ENCODE measurements around the gene TPO.
"Not testable (repeated sequence)": the region's sequence is repeated elsewhere in the genome, so short reads cannot be mapped to it uniquely, and the experiment has no call there.

The TPO gene

DNA sequence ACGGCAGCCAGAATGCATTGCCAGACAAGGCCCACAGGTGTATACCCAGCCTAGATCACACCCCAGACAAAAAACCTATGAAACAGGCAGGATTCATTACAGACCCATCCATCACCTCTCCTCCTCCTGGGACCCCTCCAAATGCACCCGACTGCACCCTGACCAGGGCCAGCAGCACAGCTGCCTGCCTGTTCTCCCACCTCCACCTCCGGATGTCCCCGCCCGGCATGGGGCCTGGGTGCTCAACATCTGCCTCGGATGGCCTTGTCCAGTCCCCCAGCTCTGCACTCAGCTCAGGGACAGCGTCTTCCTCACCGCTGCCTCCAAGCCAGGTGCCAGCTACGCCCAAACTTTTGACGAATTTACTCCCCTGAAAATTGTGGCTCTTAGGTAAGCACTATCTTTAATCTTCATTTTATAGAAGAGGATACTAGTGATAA is 91.1 kb downstream of the TPO start:
- DNase-seq: no peak

DNA sequence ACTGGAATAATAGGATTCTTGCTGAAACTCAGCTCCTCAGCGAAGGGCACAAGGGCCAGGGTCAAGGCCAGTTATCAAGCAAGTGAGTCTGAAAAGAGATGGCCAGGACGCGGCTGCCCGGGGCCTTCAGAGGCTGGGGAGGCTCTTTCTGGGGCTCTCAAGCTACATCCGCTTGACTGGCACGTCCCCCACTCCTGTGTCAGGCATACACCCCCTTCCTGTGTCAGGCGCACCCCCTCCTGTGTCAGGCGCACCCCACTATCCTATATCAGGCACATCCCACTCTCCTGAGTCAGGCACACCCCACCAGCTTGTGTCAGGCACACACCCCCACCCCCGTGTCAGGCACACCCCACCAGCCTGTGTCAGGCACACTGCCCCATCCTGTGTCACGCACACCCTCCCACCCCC is 91.8 kb downstream of the TPO start:
- DNase-seq: no peak

DNA sequence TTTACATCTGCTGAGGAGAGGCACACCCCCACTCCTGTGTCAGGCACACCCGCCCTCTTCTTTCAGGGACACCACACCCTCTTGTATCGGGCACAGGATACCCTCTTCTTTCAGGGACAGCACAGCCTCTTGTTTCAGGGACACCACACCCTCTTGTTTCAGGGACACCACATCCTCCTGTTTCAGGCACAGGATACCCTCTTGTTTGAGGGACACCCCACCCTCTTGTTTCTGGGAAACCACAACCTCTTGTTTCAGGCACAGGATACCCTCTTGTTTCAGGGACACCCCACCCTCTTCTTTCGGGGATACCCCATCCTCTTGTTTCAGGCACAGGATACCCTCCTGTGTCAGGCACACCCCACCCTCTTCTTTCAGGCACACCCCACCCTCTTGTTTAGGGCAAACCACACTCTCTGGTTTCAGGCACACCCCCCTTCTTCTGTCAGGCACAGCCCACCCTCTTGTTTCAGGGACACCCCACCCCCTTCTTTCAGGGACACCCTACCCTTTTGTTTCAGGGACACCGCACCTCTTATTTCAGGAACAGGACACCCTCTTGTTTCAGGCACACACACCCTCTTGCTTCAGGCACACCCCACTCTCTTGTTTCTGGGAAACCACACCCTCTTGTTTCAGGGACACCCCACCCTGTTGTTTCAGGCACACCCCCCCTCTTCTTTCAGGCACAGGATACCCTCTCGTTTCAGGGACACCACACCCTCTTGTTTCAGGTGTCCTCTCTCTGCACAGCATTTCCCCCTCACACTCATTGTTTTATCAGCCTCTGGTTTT is 96.2 kb downstream of the TPO start:
- DNase-seq: no peak

DNA sequence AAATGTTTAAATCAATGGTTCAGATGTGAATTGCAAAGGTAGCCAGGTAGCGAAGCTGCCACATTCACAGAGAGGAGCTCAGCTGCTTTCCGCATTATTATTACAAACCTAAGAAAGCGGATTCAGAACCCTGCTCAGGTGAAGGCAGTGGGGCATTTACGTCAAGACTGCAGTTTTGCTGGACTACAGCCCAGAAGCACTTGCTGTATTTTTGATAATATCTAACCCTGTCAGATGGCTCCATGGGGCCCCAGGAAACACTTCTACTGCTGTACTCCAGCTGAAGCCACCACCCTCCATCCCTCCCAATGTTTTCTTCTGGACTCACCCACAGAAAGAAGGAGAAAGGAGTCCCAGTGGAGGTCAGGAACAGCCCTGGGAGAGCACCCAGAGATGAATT is 96.9 kb downstream of the TPO start:
- DNase-seq: no peak

DNA sequence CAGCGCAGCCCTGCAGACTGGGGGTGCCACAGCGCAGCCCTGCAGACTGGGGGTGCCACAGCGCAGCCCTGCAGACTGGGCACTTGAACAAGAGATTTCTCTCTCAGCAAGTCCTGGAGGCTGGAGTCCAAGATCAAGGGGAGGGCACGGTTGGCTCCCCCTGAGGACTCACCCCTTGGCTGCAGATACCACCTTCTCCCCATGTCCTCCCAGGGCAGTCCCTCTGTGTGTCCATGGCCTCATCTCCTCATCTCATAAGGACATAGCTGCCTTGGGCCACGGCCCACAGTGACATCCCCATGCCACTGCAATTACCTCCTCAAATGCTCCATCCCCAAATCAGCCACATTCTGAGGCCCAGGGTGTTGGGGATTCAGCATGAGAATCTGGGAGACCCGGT is 98.2 kb downstream of the TPO start:
- no peak for DNase-seq

DNA sequence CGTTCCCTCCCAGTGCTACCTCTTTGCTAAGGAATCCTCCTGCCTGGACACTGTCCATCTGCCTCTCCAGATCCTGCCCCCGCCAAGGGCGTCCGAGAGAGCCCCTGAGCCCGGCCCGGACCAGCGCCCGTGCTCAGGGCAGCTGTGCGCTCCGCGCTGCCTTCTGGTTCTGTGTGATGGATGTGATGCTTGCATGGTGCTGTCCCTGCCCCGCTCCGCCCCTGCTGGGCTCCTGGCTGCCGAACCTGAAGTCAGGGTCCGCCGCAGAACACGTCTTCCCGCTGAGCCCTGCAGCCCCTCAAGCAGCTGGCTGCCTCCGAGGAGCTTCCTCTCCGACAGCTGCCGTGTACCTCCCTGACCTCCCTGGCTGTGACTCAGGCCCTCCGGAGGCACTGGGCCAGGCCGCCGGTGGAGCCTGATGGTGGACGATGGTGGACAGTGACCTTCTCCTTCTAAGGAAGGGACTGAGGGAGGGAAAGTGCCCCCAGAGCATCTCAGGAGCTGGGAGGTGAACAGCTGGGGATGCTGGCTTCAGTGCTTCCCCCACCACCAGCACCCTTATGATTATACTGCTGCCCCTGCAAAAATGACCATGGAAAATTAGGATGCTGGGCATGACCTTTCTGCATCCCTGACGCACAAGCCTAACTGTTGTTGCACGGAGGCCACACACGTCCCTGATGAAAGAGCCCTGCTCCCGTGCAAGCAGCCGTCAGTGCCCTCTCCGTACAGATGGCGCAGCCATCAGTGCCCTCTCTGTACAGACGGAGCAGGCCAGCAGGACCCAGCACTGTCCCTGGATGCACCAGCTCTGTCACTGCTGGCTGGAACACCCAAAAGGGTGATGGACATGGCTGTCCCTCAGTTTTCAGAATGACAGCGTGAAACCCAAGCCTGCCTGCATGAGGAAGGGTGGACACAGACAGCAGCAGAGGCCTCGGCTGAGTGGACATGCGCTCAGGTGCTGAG is 99.3 kb downstream of the TPO start:
- DNase-seq: no peak

DNA sequence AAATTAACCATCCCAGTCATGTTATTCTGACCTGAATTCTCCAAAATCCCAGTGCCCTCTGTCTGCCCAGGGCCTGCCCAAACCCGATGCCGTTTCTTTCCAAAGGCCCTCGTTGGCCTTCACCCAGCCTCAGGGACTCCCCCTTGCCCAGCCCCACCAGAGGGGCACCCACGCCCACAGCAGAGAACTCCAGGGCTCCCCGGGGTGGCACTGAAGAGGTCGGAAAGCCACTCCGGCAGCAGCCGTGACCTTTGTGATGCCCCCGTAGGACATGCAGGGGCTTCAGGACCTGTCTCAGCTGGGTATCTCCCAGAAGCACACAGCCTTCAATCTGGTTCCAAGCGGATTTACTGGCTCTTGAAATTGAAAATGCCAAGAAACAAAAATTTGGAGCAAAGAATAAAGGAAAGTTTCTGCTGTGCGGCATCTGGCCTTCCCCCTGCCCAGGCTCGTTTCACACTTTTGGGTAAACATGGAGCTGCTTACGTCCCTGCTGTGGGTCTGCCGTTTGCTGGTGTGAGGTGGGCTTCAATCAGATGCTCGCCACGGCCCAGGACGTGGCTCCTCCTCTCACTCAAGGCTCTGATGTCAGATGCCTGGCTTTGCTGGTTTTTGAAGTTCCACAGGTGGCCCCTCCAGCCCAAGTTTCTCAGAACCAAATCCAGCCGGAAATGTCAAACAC is 101.3 kb downstream of the TPO start:
- DNase-seq: no peak

DNA sequence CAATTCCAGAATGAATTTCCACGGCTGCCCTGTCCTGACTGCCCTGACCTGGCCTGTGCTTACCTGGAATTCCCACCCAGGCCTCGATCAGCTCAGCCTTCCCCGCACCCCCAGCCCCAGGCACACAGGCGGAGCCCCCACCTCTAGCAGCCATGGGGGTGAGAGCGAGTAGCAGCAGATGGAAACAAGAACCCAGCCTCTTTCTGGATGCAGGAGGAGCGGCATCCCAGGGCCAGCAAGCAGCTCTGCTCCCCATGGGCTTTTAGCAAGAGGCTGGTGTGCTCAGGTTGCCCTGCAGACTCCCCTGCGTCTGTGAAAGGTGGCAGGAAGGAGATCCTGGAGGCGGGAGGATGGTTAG is 101.8 kb downstream of the TPO start:
- DNase-seq: no peak

DNA sequence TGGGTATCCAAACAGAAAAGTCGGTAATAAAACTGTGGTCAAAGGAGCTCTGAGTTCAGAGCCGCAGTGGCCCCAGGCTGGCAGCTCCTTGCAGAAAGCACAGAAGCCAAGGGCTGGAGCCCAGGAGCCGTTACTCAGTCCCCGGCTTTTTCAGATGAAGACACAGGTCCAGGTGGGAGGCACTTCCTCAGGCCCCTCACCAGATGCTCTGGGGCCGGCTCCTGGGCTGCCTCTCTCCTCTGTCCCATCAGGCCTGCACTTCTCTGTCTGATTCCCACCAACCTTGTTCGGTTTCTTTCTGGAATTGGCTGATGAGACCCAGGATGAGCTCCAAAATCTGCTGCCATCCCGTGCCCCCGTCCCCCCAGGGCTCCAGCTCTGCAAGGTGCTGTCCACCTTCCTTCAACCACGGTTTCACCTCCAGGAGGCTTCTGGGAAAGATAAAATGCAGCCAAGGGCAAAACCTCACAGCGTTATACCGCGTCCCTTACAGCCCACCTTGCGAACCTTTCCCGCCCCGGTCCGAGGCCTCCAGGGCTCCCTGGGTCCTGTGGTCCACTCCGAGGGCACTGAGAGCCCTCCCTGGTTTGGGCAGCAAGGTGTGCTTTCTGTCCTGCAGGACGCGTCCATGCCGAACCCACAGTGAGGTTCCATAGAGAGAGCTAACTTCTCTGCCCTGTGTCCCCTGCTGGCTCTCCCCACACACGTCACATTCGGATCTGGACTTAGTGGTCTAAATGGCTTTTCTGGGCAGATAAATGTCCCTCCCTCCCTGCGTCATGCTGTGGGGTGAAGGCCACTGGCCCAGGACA is 102.9 kb downstream of the TPO start:
- no peak for DNase-seq

DNA sequence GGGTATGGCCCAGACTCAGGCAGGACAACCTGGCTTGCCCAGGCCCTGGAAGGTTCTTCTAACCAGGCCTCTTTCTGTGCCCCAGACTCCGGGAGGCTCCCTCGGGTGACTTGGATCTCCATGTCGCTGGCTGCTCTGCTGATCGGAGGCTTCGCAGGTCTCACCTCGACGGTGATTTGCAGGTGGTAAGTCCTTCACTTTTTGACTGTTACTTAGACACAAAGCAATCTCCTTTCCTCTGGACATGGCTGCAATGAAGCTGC is 103.5 kb downstream of the TPO start:
- DNase-seq: no peak

DNA sequence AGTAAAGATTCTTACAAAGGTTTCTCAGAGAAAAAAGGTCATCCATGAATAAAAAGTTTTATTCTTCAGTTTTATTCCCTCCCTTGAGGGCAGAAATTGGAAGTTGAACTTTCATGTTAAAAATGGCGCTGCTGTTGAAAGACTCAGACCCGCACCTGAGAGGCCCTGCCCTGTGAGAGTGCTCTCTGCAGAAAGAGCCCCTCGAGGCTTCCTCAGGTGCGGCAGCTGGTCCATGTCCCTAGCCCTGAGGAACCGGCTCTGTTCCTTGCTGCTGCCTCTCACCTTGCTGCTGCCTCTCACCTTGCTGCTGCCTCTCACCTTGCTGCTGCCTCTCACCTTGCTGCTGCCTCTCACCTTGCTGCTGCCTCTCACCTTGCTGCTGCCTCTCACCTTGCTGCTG is 104.0 kb downstream of the TPO start:
- not testable (repeated sequence) for DNase-seq

DNA sequence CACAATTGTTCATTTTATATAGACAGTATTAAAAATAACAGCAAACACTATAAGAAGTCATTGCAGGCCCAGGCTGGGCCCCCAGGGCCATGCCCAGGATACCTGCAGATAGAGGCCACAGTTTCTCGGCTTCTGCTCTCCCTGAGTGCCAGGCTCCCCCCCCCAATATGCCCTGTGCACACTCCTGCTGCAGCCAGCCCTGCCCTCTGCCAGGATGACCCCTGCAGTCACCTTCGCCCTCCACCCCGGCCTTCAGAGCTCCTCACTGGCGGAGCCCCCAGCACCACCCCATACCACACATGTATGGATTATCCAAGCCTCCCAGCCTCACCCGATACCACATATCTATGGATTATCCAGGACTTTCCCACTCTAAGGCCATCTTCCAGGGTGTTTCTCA is 104.5 kb downstream of the TPO start:
- no peak for DNase-seq

DNA sequence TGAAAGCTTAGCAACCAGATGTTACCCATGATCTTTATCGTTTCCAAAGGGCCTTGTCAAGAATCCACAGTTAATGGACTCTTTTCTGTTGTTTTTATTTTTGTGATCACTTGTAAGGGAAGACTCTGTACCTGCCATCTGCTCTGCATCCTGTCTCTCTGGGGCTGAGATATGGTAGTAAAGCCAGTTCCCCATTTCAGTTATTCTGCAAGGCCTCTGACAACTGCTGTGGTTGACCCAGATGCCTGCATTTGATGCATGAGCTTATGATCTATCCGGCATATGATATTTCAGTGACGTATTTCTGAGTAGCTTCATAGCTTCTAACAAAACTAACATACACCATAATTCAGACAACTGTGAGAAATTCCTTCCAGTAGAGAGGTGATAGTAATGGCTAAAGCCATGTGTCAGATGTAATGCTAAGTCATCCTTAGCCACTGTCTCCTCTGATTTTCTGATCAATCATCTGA is 105.1 kb downstream of the TPO start:
- no peak for DNase-seq

DNA sequence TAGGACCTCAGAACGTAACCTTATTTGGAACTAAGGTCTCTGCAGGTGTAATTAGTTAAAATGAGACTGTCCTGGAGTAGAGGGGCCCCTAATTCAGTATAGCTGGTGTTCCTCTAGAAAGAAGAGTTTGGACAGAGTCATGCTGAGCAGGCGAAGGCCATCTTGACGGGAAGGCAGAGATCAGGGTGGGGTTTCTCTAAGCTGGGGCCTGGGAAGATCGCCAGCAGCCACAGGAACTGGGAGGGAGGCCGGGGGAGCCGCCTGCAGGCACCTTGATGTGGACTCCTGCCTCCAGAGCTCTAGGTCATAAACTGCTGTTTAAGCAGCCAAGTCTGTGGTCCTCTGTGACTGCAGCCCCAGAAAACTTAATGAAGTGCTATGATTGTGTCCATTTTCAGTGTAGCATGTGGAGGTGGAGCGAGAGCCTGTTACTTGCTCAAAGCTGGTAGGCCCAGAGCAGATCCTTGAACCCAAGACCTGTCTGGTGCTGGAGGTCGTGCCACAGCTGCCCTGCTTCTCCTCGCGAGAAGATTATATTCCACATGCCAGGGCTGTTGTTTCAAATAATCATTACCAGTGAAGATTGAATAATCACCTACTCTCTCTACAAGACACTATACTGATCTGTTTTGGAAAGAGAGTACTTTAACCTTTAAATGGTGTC is 105.7 kb downstream of the TPO start:
- DNase-seq: no peak

DNA sequence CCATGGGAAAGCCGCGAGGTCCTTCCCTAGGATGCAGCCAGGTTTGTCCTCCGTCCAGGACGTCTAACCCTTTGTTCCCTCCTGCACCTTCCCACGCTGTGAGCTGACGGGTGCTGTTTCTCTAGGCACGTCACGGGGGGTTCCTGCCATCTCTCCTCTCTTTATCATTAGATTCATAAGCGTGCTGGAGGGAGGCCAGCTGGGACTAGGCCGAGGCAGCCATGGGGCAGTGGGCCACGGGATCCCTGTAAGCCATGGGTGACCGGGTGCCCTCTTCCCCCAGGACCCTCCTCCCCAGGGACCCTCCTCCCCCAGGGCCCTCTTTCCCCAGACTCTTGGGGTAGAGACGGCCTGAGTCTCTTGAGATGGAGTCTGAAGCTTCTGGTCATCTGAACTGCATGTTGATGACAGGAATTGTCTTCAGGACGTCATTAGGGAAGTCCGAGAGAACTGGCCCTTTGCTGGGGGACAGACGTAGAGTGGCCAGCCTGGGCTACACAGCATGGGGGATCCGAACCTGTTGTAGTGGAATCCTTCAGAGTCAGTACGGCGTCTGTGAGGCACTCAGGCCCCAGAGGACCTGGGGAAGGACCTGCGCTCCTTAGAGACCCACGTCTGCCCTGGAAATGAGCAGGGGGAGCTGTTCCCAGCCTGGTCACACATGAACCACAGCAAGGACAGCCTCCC is 108.1 kb downstream of the TPO start:
- DNase-seq: no peak

DNA sequence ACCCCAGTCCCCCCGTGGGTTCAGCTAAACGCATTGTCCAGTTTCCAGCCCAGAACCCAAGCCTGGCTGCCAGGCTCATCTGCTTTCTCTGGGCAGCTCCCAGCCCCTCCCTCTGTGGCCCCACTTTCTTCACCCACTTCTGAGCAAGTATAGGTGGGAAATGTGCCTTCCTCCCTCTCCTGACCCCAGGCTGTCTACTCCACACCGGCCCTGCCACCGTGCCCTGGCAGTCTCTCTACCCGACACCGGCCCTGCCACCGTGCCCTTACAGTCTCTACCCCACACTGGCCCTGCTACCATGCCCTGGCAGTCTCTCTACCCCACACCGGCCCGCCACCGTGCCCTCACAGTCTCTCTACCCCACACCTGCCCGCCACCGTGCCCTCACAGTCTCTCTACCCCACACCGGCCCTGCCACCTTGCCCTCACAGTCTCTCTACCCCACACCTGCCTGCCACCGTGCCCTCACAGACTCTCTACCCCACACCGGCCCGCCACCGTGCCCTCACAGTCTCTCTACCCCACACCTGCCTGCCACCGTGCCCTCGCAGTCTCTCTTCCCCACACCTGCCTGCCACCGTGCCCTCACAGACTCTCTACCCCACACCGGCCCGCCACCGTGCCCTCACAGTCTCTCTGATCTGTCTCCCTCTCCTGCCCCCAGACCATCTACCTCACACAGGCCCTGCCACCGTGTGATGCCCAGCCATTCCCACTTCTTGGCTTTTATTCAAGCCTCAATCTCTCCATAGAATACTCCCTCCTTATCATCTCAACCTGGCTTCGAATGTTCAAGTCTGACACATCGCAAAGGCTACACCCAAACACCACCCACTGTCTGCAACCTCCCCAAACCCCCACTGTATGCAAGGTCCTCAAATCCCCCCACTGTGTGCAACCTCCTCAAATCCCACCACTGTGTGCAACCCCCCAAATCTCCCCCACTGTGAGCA is 108.9 kb downstream of the TPO start:
- DNase-seq: no peak

DNA sequence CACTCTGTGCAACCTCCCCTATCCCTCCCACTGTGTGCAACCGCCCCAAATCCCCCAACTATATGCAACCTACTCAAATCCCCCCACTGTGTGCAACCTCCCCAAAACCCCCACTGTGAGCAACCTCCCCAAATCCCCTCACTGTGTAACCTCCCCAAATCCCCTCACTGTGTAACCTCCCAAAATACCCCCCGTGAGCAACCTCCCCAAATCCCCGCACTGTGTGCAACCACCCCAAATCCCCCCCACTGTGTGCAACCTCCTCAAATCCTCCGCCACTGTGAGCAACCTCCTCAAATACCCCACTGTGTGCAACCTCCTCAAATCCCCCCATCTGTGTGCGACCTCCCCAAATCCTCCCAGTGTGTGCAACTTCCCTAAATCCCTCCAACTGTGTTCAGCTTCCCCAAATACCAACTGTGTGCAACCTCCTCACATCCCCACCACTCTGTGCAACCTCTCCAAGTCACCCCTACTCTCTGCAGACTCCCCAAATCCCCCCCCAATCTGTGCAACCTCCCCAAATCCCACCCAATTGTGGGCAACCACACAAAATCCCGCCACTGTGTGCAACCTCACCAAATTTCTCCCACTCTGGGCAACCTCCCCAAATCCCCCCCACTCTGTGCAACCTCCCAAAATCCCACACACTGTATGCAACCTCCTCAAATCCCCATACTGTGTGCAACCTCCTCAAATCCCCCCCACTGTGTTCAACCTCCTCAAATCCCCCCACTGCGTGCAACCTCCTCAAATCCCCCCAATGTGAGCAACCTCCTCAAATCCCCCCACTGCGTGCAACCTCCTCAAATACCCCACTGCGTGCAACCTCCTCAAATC is 114.1 kb downstream of the TPO start:
- no peak for DNase-seq

DNA sequence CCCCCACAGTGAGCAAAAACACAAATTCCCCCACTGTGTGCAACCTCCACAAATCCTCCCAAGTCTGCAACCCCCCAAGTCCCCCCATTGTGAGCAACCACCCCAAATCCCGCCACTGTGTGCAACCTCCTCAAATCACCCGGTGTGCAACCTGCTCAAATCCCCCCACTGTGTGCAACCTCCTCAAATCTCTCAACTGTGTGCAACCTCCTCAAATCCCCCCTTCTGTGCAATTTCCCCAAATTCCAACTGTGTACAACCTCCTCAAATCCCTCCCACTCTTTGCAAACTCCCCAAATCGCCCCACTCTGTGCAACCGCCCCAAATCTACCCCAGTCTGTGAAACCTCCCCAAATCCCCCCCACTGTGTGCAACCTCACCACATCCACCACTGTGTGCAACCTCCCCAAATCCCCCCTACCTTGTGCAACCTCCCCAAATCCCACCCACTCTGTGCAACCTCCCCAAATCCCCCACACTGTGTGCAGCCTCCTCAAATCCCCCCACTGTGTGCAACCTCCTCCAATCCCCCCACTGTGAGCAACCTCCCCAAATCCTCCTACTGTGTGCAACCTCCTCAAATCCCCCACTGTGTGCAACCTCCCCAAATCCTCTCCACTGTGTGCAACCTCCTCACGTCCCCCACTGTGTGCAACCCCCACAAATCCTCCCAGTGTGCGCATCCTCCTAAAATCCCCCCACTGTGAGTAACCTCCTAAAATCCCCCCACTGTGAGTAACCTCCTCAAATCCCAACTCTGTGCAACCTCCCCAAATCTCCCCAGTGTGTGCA is 115.2 kb downstream of the TPO start:
- DNase-seq: no peak

DNA sequence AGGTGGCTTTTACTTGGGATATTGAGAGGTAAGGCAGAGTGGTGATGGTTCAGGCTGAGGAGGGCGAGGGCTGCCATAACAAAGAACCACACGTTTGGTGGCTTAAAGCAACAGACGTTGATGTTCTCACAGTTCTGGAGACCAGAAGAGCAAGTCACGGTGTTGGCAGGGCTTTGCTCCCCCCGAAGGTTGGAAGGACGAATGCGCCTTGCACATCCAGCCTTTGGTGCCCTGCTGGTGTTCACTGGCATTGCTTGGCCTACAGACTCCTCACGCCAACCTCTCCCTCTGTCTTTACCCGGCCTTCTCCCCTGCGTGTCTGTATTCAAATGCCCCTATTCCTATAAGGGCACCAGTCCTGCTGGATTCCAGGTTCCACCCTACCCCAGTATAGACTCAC is 125.4 kb downstream of the TPO start:
- DNase-seq: no peak

Data from inflammatory macrophage treated with lipopolysaccharide for 1 hour (primary cell).